Mesendoderm (in vitro differentiated cells): ENCODE results near the gene MYT1.

Experiments used
- DNase-seq: peaks from one replicate; pipeline ENCODE4 v3.0.0; 2013
- H2AK5ac ChIP-seq: 2 replicates; pipeline ENCODE4 v1.6.1; 2013; ENCODE audit warnings: low read length, inconsistent platforms
- H2BK120ac ChIP-seq: 2 replicates; pipeline ENCODE4 v1.6.1; 2013; ENCODE audit warnings: low read depth, mild to moderate bottlenecking, low read length, moderate library complexity, mixed read lengths
- H2BK15ac ChIP-seq: replicated peaks from 2 replicates; pipeline ENCODE4 v1.6.1; 2013; ENCODE audit warnings: low read depth, mild to moderate bottlenecking, moderate library complexity
- H2BK5ac ChIP-seq: 2 replicates; pipeline ENCODE4 v1.6.1; 2013; ENCODE audit warnings: low read length, inconsistent platforms
- H3K18ac ChIP-seq: 2 replicates; pipeline ENCODE4 v1.6.1; 2013; ENCODE audit warnings: mild to moderate bottlenecking, low read length, mixed read lengths
- H3K23ac ChIP-seq: one replicate; pipeline ENCODE4 v1.6.1; 2013; ENCODE audit warnings: low read length
- H3K27ac ChIP-seq: 2 replicates; pipeline ENCODE4 v1.5.1; 2013; ENCODE audit warnings: low read depth, mild to moderate bottlenecking, inconsistent platforms, low read length, moderate library complexity
- H3K27me3 ChIP-seq: 2 replicates; pipeline ENCODE4 v1.6.1; 2013; ENCODE audit warnings: low read length, control low read depth, mild to moderate bottlenecking, inconsistent platforms; ENCODE audit not compliant: insufficient read depth, poor library complexity
- H3K36me3 ChIP-seq: 2 replicates; pipeline ENCODE4 v1.6.1; 2013; ENCODE audit warnings: low read length, inconsistent platforms; ENCODE audit not compliant: control insufficient read depth, insufficient read depth
- H3K4ac ChIP-seq: one replicate; pipeline ENCODE4 v1.6.1; 2013; ENCODE audit warnings: low read depth, mild to moderate bottlenecking, low read length, moderate library complexity
- H3K4me1 ChIP-seq: 2 replicates; pipeline ENCODE4 v1.6.1; 2013; ENCODE audit warnings: low read depth, low read length, inconsistent platforms; ENCODE audit not compliant: control insufficient read depth
- H3K4me2 ChIP-seq: 2 replicates; pipeline ENCODE4 v1.6.1; 2013; ENCODE audit warnings: low read length
- H3K4me3 ChIP-seq: 2 replicates; pipeline ENCODE4 v1.5.1; 2013; ENCODE audit warnings: mild to moderate bottlenecking, low read length
- H3K56ac ChIP-seq: one replicate; pipeline ENCODE4 v1.6.1; 2013; ENCODE audit warnings: low read length
- H3K79me1 ChIP-seq: 2 replicates; pipeline ENCODE4 v1.6.1; 2013; ENCODE audit warnings: low read length, inconsistent platforms
- H3K79me2 ChIP-seq: 2 replicates; pipeline ENCODE4 v1.6.1; 2013; ENCODE audit warnings: mild to moderate bottlenecking, low read length; ENCODE audit not compliant: control insufficient read depth, insufficient read depth
- H3K9ac ChIP-seq: 2 replicates; pipeline ENCODE4 v1.6.1; 2013; ENCODE audit warnings: low read length, inconsistent platforms
- H4K5ac ChIP-seq: one replicate; pipeline ENCODE4 v1.6.1; 2013; ENCODE audit warnings: low read length
- H4K8ac ChIP-seq: one replicate; pipeline ENCODE4 v1.6.1; 2013; ENCODE audit warnings: low read depth, mild to moderate bottlenecking, control low read depth, low read length, moderate library complexity
- WGBS: extraction: QIAGEN DNeasy Blood & Tissue Kit; methylation state at CpG from one replicate; pipeline ENCODE4 v1.1.7; 2013; ENCODE audit warnings: low lambda C conversion rate, missing lambda C conversion rate; ENCODE audit not compliant: insufficient coverage; ENCODE audit errors: extremely low coverage; 5-methylcytosine and 5-hydroxymethylcytosine counted together

Gene MYT1

GRCh38 chr20:64151633-64152530 lies 12.4 kb upstream of the MYT1 start:
- Histone ChIP-seq H3K79me2 (no peaks in the 10 kb centered on the region), H3K4me1 (no peaks in the 10 kb centered on the region), H4K8ac (no peak overlapping the region), H2BK15ac (no peak overlapping the region), H3K4me3 (no peak overlapping the region), H2BK120ac (no peak overlapping the region), H3K9ac (no peak overlapping the region), H3K79me1 (no peaks in the 10 kb centered on the region), H3K4me2 (no peak overlapping the region), H4K5ac (no peak overlapping the region), H3K23ac (no peak overlapping the region), H3K18ac (no peak overlapping the region), H3K4ac (no peak overlapping the region), H2BK5ac (no peak overlapping the region), H2AK5ac (no peak overlapping the region), H3K56ac (no peak overlapping the region), H3K36me3 (no peaks in the 10 kb centered on the region), H3K27me3 (no peaks in the 10 kb centered on the region), H3K27ac (no peak overlapping the region)
- no peak for DNase-seq
- no CpG with 5 or more reads among the region's 24 CpGs for WGBS

- Histone ChIP-seq H3K27ac (no peak overlapping the region), H3K27me3 (no peaks in the 10 kb centered on the region), H3K56ac (no peak overlapping the region), H3K79me1 (no peaks in the 10 kb centered on the region), H3K36me3 (no peaks in the 10 kb centered on the region), H2BK120ac (no peak overlapping the region), H3K4me1 (no peaks in the 10 kb centered on the region), H2AK5ac (no peak overlapping the region), H3K79me2 (no peaks in the 10 kb centered on the region), H2BK15ac (no peak overlapping the region), H4K5ac (no peak overlapping the region), H3K23ac (no peak overlapping the region), H2BK5ac (no peak overlapping the region), H3K4ac (no peak overlapping the region), H3K9ac (no peak overlapping the region), H3K4me2 (no peak overlapping the region), H4K8ac (no peak overlapping the region), H3K4me3 (no peak overlapping the region), H3K18ac (no peak overlapping the region)
- DNase-seq = no peak
- no CpG with 5 or more reads among the region's 9 CpGs for WGBS
Observed at GRCh38 chr20:64152906-64153305, 11.3 kb upstream of the MYT1 start.

GRCh38 chr20:64153410-64153809 lies 10.8 kb upstream of the MYT1 start:
- Histone ChIP-seq H3K36me3 (no peaks in the 10 kb centered on the region), H3K79me2 (no peaks in the 10 kb centered on the region), H3K56ac (no peak overlapping the region), H3K9ac (no peak overlapping the region), H3K23ac (no peak overlapping the region), H3K18ac (no peak overlapping the region), H3K4me2 (no peak overlapping the region), H3K4me3 (no peak overlapping the region), H2BK120ac (no peak overlapping the region), H2BK5ac (no peak overlapping the region), H4K8ac (no peak overlapping the region), H4K5ac (no peak overlapping the region), H2BK15ac (no peak overlapping the region), H3K4ac (no peak overlapping the region), H3K27me3 (no peaks in the 10 kb centered on the region), H3K79me1 (no peaks in the 10 kb centered on the region), H3K4me1 (no peaks in the 10 kb centered on the region), H3K27ac (no peak overlapping the region), H2AK5ac (no peak overlapping the region)
- 100% methylated on average over 2 of the region's 2 CpGs for WGBS
- DNase-seq = no peak

GRCh38 chr20:64153861-64154589 lies 10.2 kb upstream of the MYT1 start:
- H2BK5ac ChIP-seq = no peak overlapping the region
- no peak overlapping the region for H3K4ac ChIP-seq
- H3K4me2 ChIP-seq = no peak overlapping the region
- H3K4me1 ChIP-seq = no peaks in the 10 kb centered on the region
- no CpG with 5 or more reads among the region's 20 CpGs for WGBS
- no peak overlapping the region for H2BK15ac ChIP-seq
- no peaks in the 10 kb centered on the region for H3K36me3 ChIP-seq
- H3K56ac ChIP-seq = no peak overlapping the region
- no peak overlapping the region for H2BK120ac ChIP-seq
- DNase-seq = no peak
- no peak overlapping the region for H3K4me3 ChIP-seq
- H2AK5ac ChIP-seq = no peak overlapping the region
- peak overlapping the region; percentile 66 for H3K23ac ChIP-seq
- no peak overlapping the region for H3K27ac ChIP-seq
- no peaks in the 10 kb centered on the region for H3K79me1 ChIP-seq
- no peaks in the 10 kb centered on the region for H3K79me2 ChIP-seq
- H4K8ac ChIP-seq = no peak overlapping the region
- no peak overlapping the region for H3K18ac ChIP-seq
- H4K5ac ChIP-seq = no peak overlapping the region
- H3K9ac ChIP-seq = no peak overlapping the region
- H3K27me3 ChIP-seq = no peaks in the 10 kb centered on the region

GRCh38 chr20:64154590-64155257 lies 9.5 kb upstream of the MYT1 start:
- H3K4me2 ChIP-seq = no peak overlapping the region

More at GRCh38 chr20:64154590-64155257, 9.5 kb upstream of the MYT1 start:
- no peak overlapping the region for H4K8ac ChIP-seq
- H3K9ac ChIP-seq = no peak overlapping the region
- no peaks in the 10 kb centered on the region for H3K79me2 ChIP-seq
- no peak for DNase-seq
- no peak overlapping the region for H3K27ac ChIP-seq
- no peak overlapping the region for H2BK15ac ChIP-seq
- H4K5ac ChIP-seq = no peak overlapping the region
- WGBS = no CpG with 5 or more reads among the region's 9 CpGs
- H2BK120ac ChIP-seq = no peak overlapping the region
- H2BK5ac ChIP-seq = no peak overlapping the region
- no peaks in the 10 kb centered on the region for H3K27me3 ChIP-seq
- H3K79me1 ChIP-seq = no peaks in the 10 kb centered on the region
- H3K23ac ChIP-seq = no peak overlapping the region
- H3K4me1 ChIP-seq = peaks cover 4% of the 10 kb centered on the region
- no peak overlapping the region for H2AK5ac ChIP-seq
- H3K36me3 ChIP-seq = no peaks in the 10 kb centered on the region
- H3K56ac ChIP-seq = no peak overlapping the region
- H3K18ac ChIP-seq = no peak overlapping the region
- H3K4me3 ChIP-seq = no peak overlapping the region
- H3K4ac ChIP-seq = no peak overlapping the region
